ENCODE measurements around the gene ST8SIA5. TPM values are rescaled to one million over a fixed set of nuclear protein-coding genes. Genes with fewer than 3 reads are reported as not detected.

The ST8SIA5 gene
- total and polyA plus RNA-seq, 9 of the 15 experiments (the other 6 are each of a cell fraction or from before 2014, with no cell fraction given), result 0.03 to 0.33 (median 0.06) TPM; not detected in 5

DNA sequence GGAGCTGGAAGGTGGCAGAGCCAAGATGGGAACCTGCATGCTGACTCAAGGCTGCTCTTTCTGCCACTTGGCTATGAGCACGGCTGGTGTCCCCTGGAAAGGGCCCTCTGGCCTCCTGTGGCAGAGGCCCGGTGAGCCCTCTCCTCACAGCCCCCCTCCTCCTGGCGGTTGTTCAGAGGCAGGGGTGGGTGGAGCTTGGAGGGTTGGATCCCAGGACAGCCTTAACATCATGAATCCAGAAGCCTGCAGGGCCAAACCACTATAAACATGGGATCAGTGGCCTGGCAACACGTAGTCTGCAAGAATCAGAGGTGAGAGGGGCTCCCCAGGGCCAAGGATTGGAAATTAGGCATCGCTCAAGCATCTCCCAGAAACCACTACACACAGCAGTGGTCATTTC, 51.3 kb downstream of the ST8SIA5 start (continued):
- TF ChIP-seq, protein P1, sequence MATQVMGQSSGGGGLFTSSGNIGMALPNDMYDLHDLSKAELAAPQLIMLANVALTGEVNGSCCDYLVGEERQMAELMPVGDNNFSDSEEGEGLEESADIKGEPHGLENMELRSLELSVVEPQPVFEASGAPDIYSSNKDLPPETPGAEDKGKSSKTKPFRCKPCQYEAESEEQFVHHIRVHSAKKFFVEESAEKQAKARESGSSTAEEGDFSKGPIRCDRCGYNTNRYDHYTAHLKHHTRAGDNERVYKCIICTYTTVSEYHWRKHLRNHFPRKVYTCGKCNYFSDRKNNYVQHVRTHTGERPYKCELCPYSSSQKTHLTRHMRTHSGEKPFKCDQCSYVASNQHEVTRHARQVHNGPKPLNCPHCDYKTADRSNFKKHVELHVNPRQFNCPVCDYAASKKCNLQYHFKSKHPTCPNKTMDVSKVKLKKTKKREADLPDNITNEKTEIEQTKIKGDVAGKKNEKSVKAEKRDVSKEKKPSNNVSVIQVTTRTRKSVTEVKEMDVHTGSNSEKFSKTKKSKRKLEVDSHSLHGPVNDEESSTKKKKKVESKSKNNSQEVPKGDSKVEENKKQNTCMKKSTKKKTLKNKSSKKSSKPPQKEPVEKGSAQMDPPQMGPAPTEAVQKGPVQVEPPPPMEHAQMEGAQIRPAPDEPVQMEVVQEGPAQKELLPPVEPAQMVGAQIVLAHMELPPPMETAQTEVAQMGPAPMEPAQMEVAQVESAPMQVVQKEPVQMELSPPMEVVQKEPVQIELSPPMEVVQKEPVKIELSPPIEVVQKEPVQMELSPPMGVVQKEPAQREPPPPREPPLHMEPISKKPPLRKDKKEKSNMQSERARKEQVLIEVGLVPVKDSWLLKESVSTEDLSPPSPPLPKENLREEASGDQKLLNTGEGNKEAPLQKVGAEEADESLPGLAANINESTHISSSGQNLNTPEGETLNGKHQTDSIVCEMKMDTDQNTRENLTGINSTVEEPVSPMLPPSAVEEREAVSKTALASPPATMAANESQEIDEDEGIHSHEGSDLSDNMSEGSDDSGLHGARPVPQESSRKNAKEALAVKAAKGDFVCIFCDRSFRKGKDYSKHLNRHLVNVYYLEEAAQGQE (IDR thresholded peaks at IDR 0.05; ENCODE audit: borderline replicate concordance), result no peak
- TF ChIP-seq, protein P1 (CRISPR knock-in tag; IDR thresholded peaks at IDR 0.05; ENCODE audit: low read depth), result no peak
- TF ChIP-seq MECOM (CRISPR knock-in tag; IDR thresholded peaks at IDR 0.05) (no peak), MED1 (CRISPR knock-in tag; IDR thresholded peaks at IDR 0.05; ENCODE audit: borderline replicate concordance) (no peak), MTA3 (IDR thresholded peaks at IDR 0.05; ENCODE audit: borderline replicate concordance) (no peak), ZNF175 (CRISPR knock-in tag; IDR thresholded peaks at IDR 0.05; ENCODE audit: low read depth) (no peak)
- TF ChIP-seq, protein P2, sequence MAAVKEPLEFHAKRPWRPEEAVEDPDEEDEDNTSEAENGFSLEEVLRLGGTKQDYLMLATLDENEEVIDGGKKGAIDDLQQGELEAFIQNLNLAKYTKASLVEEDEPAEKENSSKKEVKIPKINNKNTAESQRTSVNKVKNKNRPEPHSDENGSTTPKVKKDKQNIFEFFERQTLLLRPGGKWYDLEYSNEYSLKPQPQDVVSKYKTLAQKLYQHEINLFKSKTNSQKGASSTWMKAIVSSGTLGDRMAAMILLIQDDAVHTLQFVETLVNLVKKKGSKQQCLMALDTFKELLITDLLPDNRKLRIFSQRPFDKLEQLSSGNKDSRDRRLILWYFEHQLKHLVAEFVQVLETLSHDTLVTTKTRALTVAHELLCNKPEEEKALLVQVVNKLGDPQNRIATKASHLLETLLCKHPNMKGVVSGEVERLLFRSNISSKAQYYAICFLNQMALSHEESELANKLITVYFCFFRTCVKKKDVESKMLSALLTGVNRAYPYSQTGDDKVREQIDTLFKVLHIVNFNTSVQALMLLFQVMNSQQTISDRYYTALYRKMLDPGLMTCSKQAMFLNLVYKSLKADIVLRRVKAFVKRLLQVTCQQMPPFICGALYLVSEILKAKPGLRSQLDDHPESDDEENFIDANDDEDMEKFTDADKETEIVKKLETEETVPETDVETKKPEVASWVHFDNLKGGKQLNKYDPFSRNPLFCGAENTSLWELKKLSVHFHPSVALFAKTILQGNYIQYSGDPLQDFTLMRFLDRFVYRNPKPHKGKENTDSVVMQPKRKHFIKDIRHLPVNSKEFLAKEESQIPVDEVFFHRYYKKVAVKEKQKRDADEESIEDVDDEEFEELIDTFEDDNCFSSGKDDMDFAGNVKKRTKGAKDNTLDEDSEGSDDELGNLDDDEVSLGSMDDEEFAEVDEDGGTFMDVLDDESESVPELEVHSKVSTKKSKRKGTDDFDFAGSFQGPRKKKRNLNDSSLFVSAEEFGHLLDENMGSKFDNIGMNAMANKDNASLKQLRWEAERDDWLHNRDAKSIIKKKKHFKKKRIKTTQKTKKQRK (IDR thresholded peaks at IDR 0.05; ENCODE audit: borderline replicate concordance, low read depth, low read length), result no peak
